HG03103 (cell line): Measurements from ENCODE around the gene DUS1L.

Experiments
- ATAC-seq: cut with Tn5 transposase; IDR thresholded peaks from one replicate; pipeline ENCODE4 v1.9.1; 2021; ENCODE audit warnings: low read depth; ENCODE audit not compliant: unreplicated experiment

DUS1L gene

DNA sequence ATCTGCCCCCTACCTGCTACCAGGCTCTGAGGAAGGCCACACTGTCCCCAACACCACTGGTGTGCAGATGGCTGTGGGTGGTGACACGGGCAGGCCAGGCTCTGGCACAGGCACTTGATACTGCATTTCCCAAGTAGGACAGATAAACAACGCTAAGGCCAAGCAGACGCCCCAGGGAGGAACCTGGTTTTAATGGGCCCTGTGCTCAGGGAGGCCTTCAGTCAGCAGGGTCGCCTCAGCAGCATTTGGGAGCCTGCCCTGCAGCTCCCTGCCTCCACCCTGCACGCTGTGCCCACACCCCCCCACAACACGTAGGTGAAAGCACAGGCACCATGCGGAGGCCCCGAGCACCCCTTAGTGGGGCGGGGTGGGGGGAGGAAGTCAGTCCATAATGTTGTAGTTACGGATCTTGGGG, 35.7 kb upstream of the DUS1L start:
- ATAC-seq = no peak

DNA sequence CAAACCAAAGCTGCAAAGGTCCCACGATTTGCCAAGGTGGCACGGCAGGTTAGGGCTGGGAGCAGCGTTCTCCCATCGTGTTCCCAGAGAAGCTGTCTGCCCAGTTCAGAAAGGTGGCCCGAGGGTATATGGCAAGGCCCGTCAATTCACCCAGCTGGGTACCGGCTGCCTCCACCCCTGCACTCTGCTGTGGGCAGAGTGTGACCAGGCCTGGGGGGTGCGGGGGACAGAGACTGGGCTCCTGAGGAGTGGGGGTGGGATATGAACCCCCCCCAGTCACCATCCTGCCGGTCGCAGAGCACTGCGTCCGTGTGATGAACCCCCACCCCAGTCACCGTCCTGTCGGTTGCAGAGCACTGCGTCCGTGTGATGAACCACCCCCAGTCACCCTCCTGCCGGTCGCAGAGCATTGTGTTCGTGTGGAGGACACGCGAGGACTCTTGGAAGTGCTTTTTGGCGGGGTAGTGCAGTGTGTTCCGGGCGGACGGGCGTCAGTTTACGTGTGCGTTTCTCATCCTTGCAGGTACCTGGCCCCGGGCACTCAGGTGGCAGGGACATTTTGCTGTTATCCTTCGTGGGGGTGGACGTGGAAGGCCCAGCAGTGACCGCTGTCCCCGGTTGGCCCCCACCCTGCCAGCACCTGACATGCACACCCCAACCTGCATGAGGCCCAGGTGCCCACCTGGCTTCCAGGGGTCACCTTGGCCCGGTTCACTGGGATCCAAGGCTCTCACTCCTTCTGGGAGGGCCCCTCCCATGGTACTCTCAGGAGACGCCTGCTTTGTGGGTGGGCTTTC, 35.1 kb upstream of the DUS1L start:
- no peak for ATAC-seq

DNA sequence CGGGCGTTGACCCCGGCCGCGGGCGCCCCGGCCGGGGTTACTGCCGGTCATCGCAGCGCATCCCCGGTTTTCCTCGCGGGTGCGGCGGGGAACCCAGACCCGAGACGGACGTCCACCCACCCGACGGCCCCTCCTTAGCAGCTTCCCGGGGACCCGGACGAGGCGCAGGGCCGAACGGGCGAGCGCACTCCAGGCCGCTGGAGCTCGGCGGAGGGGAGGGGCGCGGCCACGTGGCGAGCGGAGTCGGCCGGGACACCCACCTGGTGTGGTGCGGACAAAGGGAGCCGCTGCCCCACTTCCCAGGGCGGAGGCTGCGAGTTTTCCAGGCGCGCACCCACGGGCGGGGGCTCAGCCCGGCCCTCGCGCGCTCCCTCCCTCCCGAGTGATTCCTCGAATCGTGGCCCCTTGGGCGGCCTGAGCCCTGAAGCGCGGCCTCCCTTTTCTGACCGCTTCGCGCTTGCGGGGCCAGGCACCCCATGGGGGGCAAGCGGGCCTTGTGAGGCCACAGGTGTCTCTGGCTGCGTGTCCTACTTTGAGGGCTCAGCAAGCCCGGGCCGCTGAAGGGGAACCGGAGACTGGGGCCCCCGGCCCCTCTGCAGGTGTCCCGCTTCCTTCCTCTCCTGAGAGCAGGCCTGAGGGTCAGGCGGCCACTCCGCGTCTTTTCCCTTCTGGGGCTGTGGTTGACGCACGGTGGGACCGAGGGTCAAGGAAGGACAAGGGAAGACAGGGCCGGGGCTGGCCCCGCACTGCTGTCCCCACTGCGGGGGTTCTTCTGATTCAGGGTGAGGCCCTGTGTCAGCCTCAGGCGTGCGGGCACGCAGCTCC, 33.5 kb upstream of the DUS1L start:
- ATAC-seq = peak; percentile 20

DNA sequence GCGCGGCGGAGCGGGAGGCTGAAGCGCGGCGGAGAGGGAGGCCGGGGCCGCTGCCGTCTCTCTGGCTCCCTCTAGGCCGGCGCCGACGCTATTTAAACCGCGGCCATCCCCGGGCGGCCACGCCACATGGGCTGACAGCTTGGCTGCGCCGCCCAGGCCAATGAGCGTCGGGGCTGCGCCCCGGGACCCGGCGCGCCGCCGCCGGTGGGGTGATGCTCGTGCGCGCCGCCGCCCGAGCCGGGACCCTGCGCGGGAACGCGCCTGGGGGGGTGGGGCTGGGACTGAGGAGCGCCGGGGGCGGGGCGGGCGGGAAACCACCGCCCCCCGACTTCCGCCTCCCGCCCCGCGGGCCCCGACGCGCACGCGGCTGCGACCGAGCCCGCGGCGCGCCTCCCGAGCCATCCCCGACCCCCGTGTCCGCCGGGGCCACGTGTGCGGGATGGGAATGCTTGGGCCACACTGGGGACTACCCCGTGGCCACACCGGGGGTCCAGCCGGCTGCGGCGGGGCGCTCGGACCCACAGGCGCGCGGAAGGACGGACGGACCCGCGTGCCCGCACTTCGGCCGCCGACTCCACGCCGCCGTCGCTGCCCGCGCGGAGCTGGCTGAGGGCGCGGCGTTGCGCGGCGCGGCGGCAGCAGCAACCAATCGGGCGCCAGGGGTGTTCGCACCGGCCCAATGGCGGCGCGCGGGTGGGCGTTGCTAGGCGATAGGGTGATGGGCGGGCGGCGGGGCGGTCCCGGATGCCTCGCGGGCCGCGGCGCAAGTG, 32.8 kb upstream of the DUS1L start, which contains the start of gene FASN:
Gene FASN (minus strand): TSS at position 68 of the 770 bp plus-strand sequence. CDS start 1,791 bp downstream, outside the sequence.
- ATAC-seq = peak; percentile 56

DNA sequence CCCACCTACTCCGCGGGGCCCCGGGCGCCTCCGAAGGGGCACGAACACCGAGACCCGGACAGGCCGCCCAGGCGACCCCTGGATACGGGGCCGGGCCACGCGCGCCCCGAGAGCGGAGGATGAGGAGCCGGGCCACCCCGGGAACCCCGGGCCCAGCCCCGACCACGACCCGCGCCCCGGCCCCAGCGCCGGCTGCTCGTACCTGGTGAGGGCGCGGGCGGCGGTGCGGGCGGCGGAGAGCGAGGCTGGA, 32.2 kb upstream of the DUS1L start:
- ATAC-seq = no peak

DNA sequence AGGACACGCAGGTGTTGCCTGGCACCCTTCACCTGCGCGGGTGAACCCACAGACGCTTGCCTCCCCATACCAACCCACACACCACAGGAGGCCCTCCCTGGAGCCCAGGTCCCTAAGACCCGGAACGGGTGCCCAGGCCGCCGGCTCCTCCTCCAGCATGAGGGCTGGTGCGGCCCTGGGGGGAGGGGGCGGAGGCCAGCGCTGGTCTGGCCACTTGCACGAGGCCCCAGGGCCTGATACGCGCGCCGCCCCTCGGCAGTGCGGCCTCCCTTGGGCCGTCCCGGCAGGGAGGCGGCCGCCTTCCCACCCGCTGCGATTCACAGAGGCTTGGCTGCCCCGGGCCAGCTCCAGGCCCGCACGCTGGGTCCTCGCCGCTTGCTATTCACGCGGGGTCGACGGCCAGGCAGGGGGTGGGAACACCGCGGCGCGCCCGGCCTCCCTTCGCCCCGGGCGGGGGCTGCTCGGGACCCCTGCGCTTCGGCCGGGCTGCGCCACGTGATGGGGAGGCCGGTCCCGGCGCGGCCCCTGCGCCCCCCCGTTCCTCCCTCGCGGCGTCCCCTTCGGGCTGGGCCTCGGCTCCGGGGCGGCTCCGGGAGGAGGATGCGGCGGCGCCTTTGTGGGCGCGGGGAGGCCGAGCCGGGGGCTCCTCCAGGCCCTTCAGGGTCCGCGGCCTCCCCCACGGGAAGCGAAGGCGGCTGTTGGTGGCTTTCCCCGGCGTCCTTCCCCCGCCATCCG, 31.7 kb upstream of the DUS1L start:
- ATAC-seq = no peak

DNA sequence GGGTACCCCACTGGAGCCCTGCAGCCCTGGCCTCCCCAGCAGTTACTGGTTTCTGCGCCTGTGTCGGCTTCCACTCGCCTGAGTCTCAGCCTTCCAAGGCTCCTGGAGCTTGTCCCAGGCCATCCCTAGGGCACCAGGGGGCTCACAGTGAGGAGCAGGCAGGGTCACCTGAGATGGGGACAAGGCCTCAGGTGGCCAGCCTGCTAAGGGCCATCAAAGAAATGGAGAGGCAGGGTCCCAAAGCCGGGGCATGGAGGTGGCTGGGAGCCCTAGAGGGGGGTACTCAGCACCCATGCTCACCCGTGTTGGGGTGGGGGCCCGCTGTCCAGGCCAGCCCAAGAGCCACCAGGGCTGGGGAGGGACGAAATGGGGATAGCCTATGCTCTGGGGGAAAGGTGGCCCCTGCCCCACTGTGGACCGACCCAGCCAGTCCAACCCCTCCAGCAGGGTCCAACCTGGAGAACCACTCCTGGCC, 31.1 kb upstream of the DUS1L start:
- no peak for ATAC-seq

DNA sequence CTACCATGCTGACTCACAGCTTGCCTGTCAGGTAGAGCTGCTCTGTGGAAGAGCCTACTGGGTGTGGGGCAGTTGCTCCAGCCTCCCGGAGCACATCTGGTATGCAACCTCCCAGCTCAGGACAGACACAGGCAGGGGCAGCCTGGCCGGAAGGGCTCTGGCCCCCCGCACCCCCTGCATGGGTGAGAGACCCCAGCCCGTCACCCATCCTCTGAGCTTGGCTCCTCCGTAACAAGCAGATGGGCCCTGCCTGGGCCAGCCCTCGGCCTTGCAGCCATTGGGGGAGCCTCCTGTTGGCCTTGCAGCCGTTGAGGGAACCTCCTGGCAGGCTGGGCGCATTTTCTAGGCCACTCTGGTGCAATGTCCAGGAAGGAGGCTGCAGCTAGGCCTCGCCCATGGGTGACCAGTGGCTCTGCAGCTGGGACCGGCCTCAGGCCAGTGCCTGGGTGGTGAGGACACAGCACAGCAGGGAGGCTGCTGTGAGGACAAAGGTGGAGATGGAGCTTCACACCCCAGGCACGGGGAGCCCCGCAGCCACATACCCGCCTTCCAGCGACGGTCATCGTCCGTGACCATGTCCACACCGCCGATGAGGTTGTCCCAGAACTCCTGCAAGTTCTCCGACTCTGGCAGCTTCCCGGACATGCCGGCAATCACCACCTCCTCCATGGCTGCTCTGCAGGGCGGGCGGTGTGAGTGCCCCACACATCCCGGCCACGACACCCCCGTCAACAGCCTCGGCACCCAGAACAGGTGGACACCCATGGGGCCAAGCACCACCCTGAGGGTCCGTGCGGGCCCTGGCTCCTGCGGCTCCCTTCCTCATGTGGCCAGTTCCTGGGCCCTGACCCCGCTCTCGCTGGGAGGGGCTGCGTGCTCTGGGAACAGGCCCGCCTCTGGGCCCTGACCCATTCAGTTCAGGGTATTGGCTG, 30.4 kb upstream of the DUS1L start:
- ATAC-seq = no peak

DNA sequence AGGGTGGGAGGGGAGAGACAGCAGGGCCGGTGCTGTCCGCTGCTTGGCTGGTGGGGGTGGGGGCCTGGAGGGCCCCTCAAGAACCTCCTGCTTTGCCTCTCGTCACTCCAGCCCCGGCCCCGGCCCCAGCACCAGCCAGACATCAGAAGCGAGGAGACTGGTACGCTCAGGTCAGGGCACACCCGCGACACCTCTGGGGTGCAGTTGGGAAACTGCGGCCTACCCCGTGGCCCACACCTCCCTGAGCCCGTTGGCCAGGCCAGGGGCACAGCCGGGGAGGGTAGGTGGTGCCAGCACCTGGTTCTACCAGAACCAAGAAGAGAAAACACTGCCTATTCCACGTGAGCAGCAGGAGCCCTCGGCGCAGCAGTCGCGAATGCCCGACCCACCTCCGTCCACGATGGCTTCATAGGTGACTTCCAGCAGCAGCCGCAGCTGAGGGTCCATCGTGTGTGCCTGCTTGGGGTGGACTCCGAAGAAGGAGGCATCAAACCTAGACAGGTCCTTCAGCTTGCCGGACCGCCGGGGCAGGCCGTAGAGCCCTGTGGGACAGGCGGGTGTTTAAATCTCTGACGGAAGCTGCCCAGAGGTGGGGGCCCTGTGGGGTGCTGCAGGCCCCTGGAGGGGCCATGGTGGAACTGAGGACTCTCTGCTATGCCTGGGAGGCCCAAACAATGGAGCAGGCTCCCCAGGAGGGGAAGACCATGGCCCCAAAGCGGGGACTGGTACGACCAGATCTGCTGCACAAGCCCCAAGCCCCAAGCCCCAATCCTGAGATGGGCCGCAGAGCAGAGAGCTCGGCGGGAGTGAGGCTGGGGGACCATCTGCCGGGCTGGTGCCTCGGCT, 29.6 kb upstream of the DUS1L start:
- ATAC-seq = no peak

DNA sequence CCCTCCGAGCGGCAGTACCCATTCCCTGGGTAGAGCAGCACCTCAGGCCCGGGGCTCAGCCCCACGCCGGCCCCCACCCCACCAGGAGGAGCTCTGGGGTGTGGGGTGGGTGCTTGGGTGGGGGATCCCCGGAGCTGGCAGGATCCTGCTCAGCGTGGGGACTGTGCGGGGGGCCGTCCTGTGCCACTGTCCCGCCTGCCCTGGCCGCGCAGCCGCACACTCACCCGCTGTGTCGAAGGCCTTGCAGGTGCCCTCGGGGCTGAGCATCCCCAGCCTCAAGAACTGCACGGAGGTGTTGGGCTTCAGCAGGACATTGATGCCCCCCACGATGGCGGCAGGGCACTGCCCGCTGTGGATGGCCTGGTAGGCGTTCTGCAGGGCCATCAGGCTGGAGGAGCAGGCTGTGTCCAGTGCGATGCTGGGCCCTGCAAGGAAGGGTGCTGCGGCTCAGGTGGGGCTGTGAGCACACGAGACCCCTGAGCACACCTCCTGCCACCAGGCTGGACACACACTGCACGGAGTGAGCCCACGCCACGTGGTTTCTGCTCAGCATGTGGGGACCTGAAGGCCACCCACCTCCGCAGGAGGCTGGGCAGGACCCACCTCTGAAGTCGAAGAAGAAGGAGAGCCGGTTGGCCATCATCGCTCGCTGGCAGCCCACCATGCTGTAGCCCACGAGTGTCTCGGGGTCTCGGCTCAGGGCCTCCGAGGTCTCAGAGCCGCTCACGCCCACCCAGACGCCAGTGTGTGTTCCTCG, 27.6 kb upstream of the DUS1L start:
- no peak for ATAC-seq

DNA sequence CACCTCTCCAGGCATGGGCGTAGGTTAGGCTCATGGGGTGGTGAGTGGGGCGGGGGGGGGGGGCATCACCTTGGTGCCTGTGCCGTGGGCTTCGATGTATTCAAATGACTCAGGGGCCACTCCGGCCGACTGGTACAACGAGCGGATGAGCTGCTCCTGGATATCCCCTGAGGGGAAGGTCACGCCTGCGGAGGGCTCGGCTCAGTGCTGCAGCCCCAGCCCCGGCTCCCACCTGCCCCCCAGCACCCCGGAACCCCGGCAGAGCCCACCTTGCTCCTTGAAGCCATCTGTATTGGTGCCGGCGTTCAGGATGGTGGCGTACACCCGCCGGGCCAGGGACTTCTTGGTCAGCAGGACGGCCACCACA, 27.0 kb upstream of the DUS1L start:
- ATAC-seq = no peak

DNA sequence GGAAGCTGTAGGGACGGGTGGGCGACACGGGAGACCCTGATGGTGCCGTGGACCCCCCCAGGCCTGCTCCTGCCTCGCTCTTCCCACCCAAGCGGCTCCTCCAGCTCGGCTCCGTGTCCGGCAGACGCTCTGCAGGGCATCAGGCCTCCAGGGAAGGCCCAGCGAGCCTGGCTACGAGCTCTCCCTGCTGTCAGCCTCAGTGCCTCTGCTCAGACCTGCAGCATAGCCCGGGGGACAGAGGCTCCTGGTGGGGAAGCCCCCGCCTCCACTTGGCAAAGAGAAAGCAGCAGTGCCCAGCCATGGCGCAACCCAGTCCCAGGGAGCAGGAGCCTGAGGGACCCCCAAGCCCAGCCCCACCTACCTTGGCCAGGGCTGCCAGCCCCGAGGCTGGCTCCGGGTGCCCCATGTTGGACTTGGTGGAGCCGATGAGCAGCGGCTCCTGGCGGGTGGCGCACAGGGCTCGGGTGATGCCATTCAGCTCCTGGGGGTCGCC, 26.5 kb upstream of the DUS1L start:
- ATAC-seq = no peak

DNA sequence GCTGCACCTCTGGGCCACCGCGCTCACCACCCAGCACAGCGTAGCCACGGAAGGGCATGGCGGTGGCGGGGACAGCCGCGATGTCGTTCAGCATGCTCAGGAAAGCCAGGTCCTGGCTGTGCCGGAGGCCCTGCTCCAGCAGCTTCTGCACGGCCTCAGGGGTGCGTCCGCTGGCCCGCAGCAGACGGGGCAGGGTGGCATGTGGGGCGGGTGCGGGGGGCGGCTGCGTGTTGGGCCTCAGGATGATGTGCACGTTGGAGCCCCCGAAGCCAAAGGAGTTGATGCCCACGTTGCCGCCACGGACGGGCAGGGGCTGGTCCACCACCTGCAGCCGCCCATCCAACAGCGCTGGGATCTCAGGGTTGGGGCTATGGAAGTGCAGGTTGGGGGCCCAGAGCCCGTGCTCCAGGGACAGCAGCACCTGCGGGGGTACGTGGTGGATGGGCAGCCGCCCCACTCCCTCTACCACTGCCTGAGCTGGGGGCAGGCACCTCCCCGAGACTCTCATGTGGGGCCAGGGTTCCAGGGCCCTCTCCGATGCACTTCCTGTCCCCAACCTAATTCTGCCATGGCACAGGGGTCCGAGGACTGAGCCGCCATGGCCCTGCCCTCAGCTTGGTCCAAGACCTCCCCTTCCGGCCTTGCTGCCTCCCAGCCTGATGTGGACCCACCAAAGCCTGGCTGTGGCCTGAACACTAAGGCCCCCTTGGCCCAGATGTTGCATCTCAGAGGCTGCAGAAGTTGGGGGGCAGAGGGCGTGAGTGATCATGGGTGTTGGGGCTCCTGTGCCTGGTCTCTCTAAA, 25.9 kb upstream of the DUS1L start:
- ATAC-seq = no peak

DNA sequence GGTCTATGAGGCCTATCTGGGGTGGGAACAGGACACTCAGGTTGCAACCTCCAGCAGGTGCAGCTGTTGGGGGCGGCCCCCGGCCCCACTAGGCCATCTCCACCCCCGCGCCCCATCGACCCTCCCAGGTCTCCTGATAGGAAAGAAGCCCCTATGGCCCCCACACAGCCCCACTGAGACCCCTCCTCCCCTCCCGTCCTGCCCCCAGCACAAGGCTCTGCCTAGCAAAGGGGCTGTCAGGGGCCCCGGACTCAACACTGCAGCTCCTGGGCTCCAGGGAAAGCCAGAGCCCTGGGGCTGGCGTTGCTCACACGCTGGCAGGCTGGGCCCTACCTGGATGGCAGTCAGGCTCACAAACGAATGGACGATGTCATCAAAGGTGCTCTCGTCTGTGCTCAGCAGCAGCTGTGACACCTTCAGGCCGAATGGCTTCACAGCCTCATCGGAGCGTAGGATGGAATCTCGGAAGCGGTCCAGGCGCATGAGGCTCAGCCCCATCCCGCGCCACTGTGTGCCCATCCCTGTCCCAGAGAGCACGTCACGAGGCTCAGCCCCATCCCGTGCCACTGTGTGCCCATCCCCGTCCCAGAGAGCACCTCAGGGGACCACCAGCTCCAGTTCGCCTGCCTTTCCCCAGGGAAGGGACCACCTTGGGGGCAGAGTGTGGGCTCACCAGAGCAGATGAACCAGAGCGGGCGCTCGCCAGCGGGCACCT, 25.1 kb upstream of the DUS1L start:
- no peak for ATAC-seq

DNA sequence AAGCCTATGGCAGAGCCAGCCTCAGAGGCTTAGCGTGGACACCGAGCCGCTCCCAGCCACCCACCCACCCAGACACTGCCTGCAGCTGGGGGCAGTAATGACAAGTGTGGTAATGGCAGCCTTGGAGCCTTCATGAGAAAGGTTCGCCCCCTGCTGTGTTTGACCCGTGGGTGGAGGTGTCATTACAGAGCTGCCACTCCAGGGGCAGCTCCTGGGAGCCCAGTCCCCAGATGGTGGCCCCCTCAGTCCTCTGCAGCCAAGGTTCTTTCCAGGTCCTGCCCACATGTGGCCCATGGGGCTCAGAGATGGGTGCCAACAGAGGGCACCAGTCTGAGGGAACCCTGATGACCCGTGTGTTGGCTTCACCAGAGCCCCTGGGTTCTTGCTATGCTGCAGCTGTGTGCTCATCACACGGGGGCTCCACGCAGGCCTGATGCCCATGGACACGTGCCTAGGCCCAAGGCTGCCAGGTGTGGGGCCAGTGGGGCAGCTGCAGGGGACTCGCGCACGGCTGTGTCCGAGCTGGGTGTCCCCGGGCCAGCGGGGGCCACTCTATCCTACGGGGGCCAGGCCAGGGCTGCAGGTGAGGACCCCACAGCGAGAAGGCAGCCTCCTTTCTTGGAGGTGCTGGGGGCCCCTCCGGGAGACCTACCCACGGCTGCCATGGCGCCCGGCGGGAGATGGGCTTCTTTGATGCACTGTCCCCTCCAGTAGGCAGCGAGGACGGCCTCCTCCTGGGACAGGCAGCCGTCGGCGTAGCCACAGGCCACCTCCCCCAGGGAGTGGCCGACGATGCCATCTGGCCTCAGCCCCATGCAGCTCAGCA, 24.3 kb upstream of the DUS1L start:
- ATAC-seq = no peak
